C4-2B (cell line): Measurements from ENCODE around the gene KREMEN1.

ENCODE experiments used
- H3K27ac ChIP-seq: fragments of 450-650 bp; 2 replicates; pipeline ENCODE4 v1.5.1; 2017
- ZFX ChIP-seq: fragments of 450-650 bp; IDR thresholded peaks from 2 replicates; pipeline ENCODE4 v1.6.1; 2017
- TF ChIP-seq, protein P1 (sequence below): fragments of 450-650 bp; conservative IDR thresholded peaks from 2 replicates; pipeline ENCODE4 v1.5.1; 2017; ENCODE audit warnings: mild to moderate bottlenecking

The KREMEN1 gene

DNA sequence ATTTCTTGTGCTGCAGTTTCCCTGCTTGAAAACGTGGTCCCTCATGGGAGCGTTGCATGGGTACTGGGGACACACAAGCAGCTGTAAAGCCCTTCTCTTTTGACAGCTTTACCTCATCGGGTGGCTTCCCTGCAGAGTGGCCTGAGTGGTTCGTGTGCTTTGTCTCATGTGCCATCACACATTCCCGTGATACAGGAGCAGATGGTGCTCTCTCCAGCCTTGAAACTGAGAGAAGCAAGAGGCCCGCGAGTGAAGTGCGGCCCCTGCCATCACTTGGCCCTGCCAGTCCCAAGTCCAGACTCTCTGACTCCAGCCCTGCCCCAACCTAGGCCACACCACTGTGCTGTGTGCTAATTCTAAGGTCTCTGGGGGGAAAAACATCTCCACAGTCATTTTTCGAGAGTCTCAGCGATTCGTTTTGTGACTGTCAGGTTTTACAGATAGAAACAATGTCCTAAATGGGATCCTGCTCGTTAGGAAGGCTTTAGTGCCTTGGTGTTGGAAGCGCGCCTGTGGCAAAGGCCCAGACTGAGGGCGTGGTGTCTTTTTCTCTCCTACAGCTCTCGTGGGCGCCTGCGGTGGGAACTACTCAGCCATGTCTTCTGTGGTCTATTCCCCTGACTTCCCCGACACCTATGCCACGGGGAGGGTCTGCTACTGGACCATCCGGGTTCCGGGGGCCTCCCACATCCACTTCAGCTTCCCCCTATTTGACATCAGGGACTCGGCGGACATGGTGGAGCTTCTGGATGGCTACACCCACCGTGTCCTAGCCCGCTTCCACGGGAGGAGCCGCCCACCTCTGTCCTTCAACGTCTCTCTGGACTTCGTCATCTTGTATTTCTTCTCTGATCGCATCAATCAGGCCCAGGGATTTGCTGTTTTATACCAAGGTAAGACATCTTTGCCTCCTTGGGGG is 64.2 kb downstream of the KREMEN1 start:
- TF ChIP-seq, protein P1, sequence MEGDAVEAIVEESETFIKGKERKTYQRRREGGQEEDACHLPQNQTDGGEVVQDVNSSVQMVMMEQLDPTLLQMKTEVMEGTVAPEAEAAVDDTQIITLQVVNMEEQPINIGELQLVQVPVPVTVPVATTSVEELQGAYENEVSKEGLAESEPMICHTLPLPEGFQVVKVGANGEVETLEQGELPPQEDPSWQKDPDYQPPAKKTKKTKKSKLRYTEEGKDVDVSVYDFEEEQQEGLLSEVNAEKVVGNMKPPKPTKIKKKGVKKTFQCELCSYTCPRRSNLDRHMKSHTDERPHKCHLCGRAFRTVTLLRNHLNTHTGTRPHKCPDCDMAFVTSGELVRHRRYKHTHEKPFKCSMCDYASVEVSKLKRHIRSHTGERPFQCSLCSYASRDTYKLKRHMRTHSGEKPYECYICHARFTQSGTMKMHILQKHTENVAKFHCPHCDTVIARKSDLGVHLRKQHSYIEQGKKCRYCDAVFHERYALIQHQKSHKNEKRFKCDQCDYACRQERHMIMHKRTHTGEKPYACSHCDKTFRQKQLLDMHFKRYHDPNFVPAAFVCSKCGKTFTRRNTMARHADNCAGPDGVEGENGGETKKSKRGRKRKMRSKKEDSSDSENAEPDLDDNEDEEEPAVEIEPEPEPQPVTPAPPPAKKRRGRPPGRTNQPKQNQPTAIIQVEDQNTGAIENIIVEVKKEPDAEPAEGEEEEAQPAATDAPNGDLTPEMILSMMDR: no peak
- no peak for TF ChIP-seq ZFX
- H3K27ac ChIP-seq: no peak overlapping the region

DNA sequence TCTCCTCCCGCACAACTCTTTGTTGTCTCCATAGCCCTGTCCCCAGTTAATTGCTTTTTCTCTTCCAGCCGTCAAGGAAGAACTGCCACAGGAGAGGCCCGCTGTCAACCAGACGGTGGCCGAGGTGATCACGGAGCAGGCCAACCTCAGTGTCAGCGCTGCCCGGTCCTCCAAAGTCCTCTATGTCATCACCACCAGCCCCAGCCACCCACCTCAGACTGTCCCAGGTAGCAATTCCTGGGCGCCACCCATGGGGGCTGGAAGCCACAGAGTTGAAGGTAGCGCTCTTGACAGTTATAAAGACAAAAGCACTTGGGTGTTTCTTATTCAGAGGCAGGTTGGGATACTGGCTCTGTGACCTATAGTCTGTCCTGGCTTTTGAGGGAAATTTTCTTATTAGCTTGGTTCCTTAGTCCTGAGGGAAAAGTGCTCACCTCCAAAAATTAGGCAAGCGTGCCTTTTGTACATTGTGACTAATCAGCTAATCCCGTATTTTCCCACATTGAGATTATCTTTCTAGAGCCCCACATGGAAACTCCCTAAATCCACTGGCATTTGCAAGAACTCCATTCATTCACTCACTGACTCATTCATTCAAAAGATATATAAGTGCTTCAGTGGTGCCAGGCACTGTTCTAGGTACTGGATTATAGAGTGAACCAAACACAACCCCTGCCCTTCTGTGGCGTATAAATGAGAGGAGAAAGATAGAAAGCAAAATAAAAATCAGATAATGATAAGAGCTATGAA is 65.9 kb downstream of the KREMEN1 start:
- no peak for TF ChIP-seq ZFX
- TF ChIP-seq, protein P1: no peak

DNA sequence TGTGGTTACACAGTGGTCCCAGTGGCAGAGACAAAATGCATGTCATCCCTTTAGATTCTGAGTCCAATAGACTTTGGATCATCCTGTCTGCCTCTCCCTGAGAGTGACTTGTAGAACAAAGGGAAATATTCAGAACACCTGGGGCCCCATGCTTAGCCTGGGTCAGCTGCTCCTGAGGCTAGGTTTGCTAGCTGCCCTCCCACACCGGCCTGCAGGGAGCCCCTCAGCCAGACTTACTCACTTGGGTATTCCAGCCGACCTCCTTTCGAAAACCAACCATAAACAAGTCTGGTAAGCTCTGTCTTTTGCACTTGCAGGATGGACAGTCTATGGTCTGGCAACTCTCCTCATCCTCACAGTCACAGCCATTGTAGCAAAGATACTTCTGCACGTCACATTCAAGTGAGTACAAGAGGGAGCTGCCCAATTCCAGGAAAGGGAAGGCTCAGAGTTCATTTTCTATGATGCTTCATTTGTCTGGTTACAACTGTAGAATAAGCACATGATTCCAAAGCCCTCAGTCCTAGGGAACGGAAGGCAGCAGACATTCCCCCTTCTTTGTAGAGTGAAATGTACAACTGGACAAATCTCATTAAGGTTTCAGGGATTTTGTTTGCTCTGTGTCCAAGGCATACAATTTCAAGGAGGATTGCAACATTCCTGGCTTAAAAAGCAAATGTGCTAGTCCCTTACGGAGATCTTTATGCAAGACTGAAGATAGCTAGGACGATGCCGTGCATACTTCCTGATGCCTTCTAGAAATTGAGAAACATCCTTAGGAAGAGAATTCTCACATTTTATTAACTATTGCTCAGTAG is 67.3 kb downstream of the KREMEN1 start:
- H3K27ac ChIP-seq: no peak overlapping the region
- TF ChIP-seq, protein P1: no peak
- no peak for TF ChIP-seq ZFX

More for the DNA sequence above, 65.9 kb downstream of the KREMEN1 start:
- H3K27ac ChIP-seq: no peak overlapping the region

DNA sequence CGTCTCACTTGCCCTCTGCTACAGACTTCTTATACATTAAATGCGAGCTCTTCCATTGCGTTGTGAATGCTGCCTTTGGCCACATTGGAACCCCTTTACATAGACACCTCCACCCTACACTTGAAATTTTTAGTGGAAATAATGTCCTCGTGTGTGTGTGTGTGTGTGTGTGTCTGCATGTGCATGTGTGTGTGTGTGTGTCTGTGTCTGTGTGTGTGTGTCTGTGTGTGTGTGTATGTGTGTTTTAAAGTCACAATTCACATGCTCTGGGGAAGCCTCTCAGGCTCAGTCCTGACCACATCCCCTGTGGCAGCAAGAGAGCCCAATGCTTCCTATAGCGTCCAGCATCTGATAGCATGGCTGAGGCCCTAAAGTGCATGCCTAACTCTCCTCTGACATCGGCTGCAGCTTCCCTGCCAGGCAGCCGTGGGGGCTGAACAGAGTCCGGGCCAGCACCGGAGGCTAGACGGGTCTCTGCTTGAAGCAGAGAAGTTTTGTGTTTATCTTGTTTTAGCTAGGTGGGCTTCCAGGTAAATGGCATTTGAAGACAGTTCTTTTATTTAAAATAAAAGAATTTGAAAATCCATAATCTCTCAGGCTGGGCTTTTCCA is 68.3 kb downstream of the KREMEN1 start:
- H3K27ac ChIP-seq: no peak overlapping the region
- TF ChIP-seq, protein P1: no peak
- no peak for TF ChIP-seq ZFX

DNA sequence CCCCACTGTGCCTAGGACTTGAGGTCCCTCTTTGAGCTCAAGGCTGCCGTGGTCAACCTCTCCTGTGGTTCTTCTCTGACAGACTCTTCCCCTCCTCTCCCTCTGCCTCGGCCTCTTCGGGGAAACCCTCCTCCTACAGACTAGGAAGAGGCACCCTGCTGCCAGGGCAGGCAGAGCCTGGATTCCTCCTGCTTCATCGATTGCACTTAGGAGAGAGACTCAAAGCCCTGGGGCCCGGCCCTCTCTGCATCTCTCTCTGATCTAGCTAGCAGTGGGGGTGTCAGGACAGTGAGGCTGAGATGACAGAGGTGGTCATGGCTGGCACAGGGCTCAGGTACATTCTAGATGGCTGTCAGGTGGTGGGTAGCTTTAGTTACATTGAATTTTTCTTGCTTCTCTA is 69.3 kb downstream of the KREMEN1 start:
- H3K27ac ChIP-seq: no peak overlapping the region
- TF ChIP-seq, protein P1: no peak
- TF ChIP-seq ZFX: no peak

DNA sequence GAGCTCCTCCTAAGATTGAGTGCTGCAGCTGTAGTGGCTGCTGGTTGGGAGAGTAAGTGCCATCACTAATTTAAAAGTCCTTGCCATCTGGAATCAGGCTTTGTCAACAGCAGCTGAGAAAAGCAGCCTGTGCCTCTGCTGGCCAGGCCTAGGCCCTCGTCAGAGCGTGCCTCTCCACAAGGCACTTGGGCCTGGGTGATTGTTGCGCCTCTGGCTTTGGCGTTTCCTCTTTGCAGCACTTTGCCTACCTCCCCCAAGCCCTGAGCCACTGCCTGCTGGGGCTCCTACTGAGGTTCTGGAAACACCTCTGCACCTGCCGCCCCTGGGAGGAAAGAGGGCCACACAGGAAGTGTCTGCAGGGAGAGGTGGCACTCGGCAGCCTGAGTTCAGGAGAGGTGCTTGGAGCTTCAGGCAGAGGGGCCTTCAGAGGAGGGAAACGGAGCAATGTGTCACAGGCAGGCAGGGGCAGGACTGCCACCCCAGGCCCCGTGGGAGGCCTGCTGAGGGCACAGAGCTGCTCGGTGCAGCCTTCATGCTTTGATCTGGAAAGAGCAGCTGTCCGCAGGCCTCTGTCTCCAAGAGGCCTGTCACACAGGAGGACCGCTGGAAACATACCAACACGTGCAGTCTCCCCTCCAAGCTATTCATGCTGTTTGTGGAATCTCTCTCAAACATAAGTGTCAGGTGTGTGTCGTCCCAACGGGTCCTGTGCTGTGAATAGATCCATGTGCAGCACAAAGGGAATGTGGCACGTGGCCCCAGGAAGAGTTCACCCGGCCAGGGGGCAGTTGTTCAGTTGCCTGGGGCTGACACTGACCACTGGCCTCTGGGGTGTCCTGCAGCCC is 71.3 kb downstream of the KREMEN1 start:
- TF ChIP-seq, protein P1: no peak
- no peak for TF ChIP-seq ZFX
- no peak overlapping the region for H3K27ac ChIP-seq
